ENCODE results near the gene STEAP4. TPM values are rescaled to one million over a fixed set of nuclear protein-coding genes. Genes with fewer than 3 reads are reported as not detected.

STEAP4 gene
- total and polyA plus RNA-seq, 9 of the 15 experiments (the other 6 are each of a cell fraction or from before 2014, with no cell fraction given), result 0.07 TPM; not detected in 8

GRCh38 chr7:88230646-88231045, 76.0 kb downstream of the STEAP4 start:
- H3K4me3 ChIP-seq, result no peak overlapping the region
- intact Hi-C loops (cut with micrococcal nuclease), result no loop called here
- DNase-seq (ENCODE audit: extremely low read depth in 1 of 4, low spot score in 3 of 4), result no peak
- no peaks in the 10 kb centered on the region for H3K9me3 ChIP-seq (replicated peaks; ENCODE audit: control insufficient read depth, insufficient read depth, low read depth, low read length)
- FAIRE-seq, result no peak
- H3K79me2 ChIP-seq (ENCODE audit: control insufficient read depth, insufficient read depth, low read length), result no peaks in the 10 kb centered on the region
- H3K27ac ChIP-seq (ENCODE audit: extremely low read depth, low read depth, low read length), result no peak overlapping the region
- no peak overlapping the region for H2AFZ ChIP-seq (ENCODE audit: low read depth, low read length)
- no peak overlapping the region for H3K9ac ChIP-seq (ENCODE audit: insufficient read depth in 1 of 2, low read depth in 2 of 2, low read length in 2 of 2)
- H3K9me1 ChIP-seq (ENCODE audit: control insufficient read depth, insufficient read depth, low read length), result no peaks in the 10 kb centered on the region
- CTCF ChIA-PET (ENCODE audit: low intra/inter-chr PET ratio), result no interaction called here
- H3K4me1 ChIP-seq (replicated peaks in 1 of 2; ENCODE audit: control insufficient read depth in 2 of 2, insufficient read depth in 2 of 2, low read length in 2 of 2), result 0 out of 5 replicates have a peak, but pooled peaks cover 0 to 2% of the 10 kb centered on the region in 2 experiments
- no peak for ATAC-seq
- no TSS peak for BruUV-seq (replicated peaks)
- TF ChIP-seq NR1H2 (CRISPR knock-in tag; IDR thresholded peaks at IDR 0.05) (no peak), MAZ (CRISPR knock-in tag; conservative IDR thresholded peaks at IDR 0.05 in 1 of 2, IDR thresholded peaks at IDR 0.05 in 1 of 2) (no peak), SLC30A9 (CRISPR knock-in tag; IDR thresholded peaks at IDR 0.05) (no peak), SMARCA5 (IDR thresholded peaks at IDR 0.05) (no peak), CHAMP1 (IDR thresholded peaks at IDR 0.05) (no peak), SOX6 (IDR thresholded peaks at IDR 0.05) (no peak), ZNF224 (CRISPR knock-in tag; IDR thresholded peaks at IDR 0.05) (no peak), EP300 (IDR thresholded peaks at IDR 0.05; ENCODE audit: low read length) (no peak)
- H3K36me3 ChIP-seq (ENCODE audit: control insufficient read depth, insufficient read depth, low read length), result no peaks in the 10 kb centered on the region
- WGBS (ENCODE audit: insufficient coverage, low coverage, missing lambda C conversion rate), result 6% methylated on average over 5 of the region's 5 CpGs
- H3K27me3 ChIP-seq (ENCODE audit: control insufficient read depth in 2 of 2, insufficient read depth in 2 of 2, low read length in 2 of 2), result no peaks in the 10 kb centered on the region
- POLR2A ChIA-PET, result no interaction called here
- no peaks in the 10 kb centered on the region for H4K20me1 ChIP-seq (replicated peaks; ENCODE audit: control insufficient read depth, insufficient read depth, low read length)
- in situ Hi-C loops (cut with MboI), result loop anchor here (25.0 kb wide), 1 partner anchor 1907 kb away; no protein-coding TSS in a partner anchor
- H3K4me2 ChIP-seq (ENCODE audit: insufficient read depth, low read length), result no peak overlapping the region
